ENCODE results near the gene PTPRM. TPM values are rescaled to one million over a fixed set of nuclear protein-coding genes. Genes with fewer than 3 reads are reported as not detected.

Gene PTPRM
- total RNA-seq, 1 donor from 2014 or later = 13.9 TPM

GRCh38 chr18:8248576-8248975 is 681.5 kb downstream of the PTPRM start:
- Histone ChIP-seq H3K79me2 (ENCODE audit: low read depth) (no peaks in the 10 kb centered on the region), H3F3A (ENCODE audit: low read depth) (no peaks in the 10 kb centered on the region), H3K4me2 (no peak overlapping the region), H3K4me1 (peaks cover 27% of the 10 kb centered on the region), H3K27me3 (no peaks in the 10 kb centered on the region), H3K36me3 (no peaks in the 10 kb centered on the region), H3K27ac (no peak overlapping the region), H3K9ac (no peak overlapping the region), H3K9me3 (ENCODE audit: low read depth) (no peaks in the 10 kb centered on the region), H2AFZ (replicated peaks) (no peak overlapping the region), H4K20me1 (ENCODE audit: low read depth) (no peaks in the 10 kb centered on the region), H3K4me3 (no peak overlapping the region)
- DNase-seq (ENCODE audit: low spot score) = no peak
- Mint-ChIP-seq H3K4me3 (no peak overlapping the region), H3K27me3 (ENCODE audit: insufficient read depth, low read depth) (peaks cover 6% of the 10 kb centered on the region), H3K27ac (no peak overlapping the region), H3K9me3 (peaks cover 6% of the 10 kb centered on the region), H3K4me1 (peaks cover 24% of the 10 kb centered on the region), H3K36me3 (peaks cover 7% of the 10 kb centered on the region)
- TF ChIP-seq EZH2 (IDR thresholded peaks at IDR 0.05) = no peak

GRCh38 chr18:8249811-8250210 is 682.7 kb downstream of the PTPRM start:
- no peak overlapping the region for H3K27ac Mint-ChIP-seq
- H3K4me2 ChIP-seq = no peak overlapping the region
- peaks cover 29% of the 10 kb centered on the region for H3K4me1 Mint-ChIP-seq
- H3K36me3 Mint-ChIP-seq = peaks cover 9% of the 10 kb centered on the region
- no peak overlapping the region for H2AFZ ChIP-seq (replicated peaks)
- no peak for TF ChIP-seq EZH2 (IDR thresholded peaks at IDR 0.05)
- TF ChIP-seq EZH2phosphoT487 (IDR thresholded peaks at IDR 0.05) = no peak
- no peak for TF ChIP-seq CTCF (IDR thresholded peaks at IDR 0.05)
- no peak overlapping the region for H3K4me3 ChIP-seq
- no peaks in the 10 kb centered on the region for H3K79me2 ChIP-seq (ENCODE audit: low read depth)
- peaks cover 6% of the 10 kb centered on the region for H3K27me3 Mint-ChIP-seq (ENCODE audit: insufficient read depth, low read depth)
- H3F3A ChIP-seq (ENCODE audit: low read depth) = no peaks in the 10 kb centered on the region
- no peaks in the 10 kb centered on the region for H3K27me3 ChIP-seq
- H3K9me3 Mint-ChIP-seq = peaks cover 3% of the 10 kb centered on the region
- peaks cover 27% of the 10 kb centered on the region for H3K4me1 ChIP-seq
- no peak overlapping the region for H3K9ac ChIP-seq
- H3K36me3 ChIP-seq = no peaks in the 10 kb centered on the region
- no peak overlapping the region for H3K4me3 Mint-ChIP-seq
- H3K9me3 ChIP-seq (ENCODE audit: low read depth) = no peaks in the 10 kb centered on the region
- H3K27ac ChIP-seq = no peak overlapping the region
- no peak for DNase-seq (ENCODE audit: low spot score)
- H4K20me1 ChIP-seq (ENCODE audit: low read depth) = no peaks in the 10 kb centered on the region

DNA sequence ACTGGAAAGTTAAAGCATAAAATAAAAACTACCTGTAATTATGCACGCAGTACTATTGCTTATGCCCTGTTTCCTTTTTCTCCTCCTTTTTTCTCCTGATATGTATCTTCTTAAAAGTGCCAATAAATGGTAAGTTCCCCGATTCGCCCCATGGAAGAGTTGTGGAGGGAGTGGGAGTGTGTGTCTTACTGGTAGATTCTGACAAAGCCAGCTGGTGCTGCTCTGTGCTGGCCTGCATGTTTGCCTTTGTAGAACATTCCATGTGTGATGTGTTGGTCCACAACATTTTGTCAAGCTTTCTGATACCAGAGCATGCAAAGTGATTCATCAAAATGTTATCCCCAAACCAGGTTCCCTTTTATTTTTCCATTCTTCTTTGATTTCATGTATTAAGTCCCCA is 685.3 kb downstream of the PTPRM start:
- peaks cover 5% of the 10 kb centered on the region for H3K36me3 Mint-ChIP-seq
- H3K4me3 Mint-ChIP-seq = no peak overlapping the region
- H3K27me3 Mint-ChIP-seq (ENCODE audit: insufficient read depth, low read depth) = peaks cover 5% of the 10 kb centered on the region
- H3K9me3 Mint-ChIP-seq = no peaks in the 10 kb centered on the region
- Histone ChIP-seq H3K36me3 (no peaks in the 10 kb centered on the region), H3K4me1 (peaks cover 26% of the 10 kb centered on the region), H3K9ac (no peak overlapping the region), H4K20me1 (ENCODE audit: low read depth) (no peaks in the 10 kb centered on the region), H3K4me3 (no peak overlapping the region), H2AFZ (replicated peaks) (no peak overlapping the region), H3K9me3 (ENCODE audit: low read depth) (no peaks in the 10 kb centered on the region), H3K27me3 (no peaks in the 10 kb centered on the region), H3F3A (ENCODE audit: low read depth) (no peaks in the 10 kb centered on the region), H3K79me2 (ENCODE audit: low read depth) (no peaks in the 10 kb centered on the region), H3K4me2 (no peak overlapping the region), H3K27ac (no peak overlapping the region)
- H3K4me1 Mint-ChIP-seq = peaks cover 26% of the 10 kb centered on the region
- TF ChIP-seq CTCF (IDR thresholded peaks at IDR 0.05) (no peak), EZH2phosphoT487 (IDR thresholded peaks at IDR 0.05) (no peak), EZH2 (IDR thresholded peaks at IDR 0.05) (no peak)
- no peak for DNase-seq (ENCODE audit: low spot score)
- H3K27ac Mint-ChIP-seq = no peak overlapping the region

DNA sequence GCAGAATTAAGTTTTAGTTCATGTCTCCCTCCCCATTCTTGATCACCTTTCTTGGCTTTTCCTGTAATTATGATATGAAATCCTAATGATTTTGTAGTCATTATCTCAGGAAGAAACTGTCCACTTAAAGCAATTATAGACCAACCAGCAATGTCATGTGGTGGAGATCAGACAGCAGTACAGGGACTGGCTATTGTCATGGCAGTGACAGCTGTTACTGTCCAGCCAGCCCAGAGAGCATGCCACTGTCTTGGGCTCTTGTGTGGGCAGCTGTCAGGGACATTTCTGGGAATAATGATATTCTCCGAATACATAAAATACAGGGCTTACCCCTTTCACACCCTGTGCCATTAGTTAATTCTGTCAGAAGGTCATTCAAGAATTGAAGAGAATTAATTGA is 686.8 kb downstream of the PTPRM start:
- Histone ChIP-seq H3K4me2 (no peak overlapping the region), H4K20me1 (ENCODE audit: low read depth) (no peaks in the 10 kb centered on the region)
- TF ChIP-seq EZH2phosphoT487 (IDR thresholded peaks at IDR 0.05) = no peak
- TF ChIP-seq EZH2 (IDR thresholded peaks at IDR 0.05) = no peak

More for the DNA sequence above, 686.8 kb downstream of the PTPRM start:
- no peak overlapping the region for H2AFZ ChIP-seq (replicated peaks)
- Mint-ChIP-seq H3K4me1 (peaks cover 12% of the 10 kb centered on the region), H3K4me3 (no peak overlapping the region), H3K27ac (no peak overlapping the region), H3K27me3 (ENCODE audit: insufficient read depth, low read depth) (peaks cover 7% of the 10 kb centered on the region), H3K36me3 (peaks cover 5% of the 10 kb centered on the region), H3K9me3 (no peaks in the 10 kb centered on the region)
- no peaks in the 10 kb centered on the region for H3K27me3 ChIP-seq
- no peak overlapping the region for H3K9ac ChIP-seq
- no peaks in the 10 kb centered on the region for H3F3A ChIP-seq (ENCODE audit: low read depth)
- H3K4me1 ChIP-seq = peaks cover 11% of the 10 kb centered on the region
- H3K36me3 ChIP-seq = no peaks in the 10 kb centered on the region
- no peaks in the 10 kb centered on the region for H3K9me3 ChIP-seq (ENCODE audit: low read depth)
- no peaks in the 10 kb centered on the region for H3K79me2 ChIP-seq (ENCODE audit: low read depth)
- H3K4me3 ChIP-seq = no peak overlapping the region
- DNase-seq (ENCODE audit: low spot score) = no peak
- no peak overlapping the region for H3K27ac ChIP-seq

All from neural progenitor cell (in vitro differentiated cells).